SK-N-SH treated with all-trans-retinoic acid at 6 μM for 48 hours (cell line): ENCODE results near the gene RNASE11.

ENCODE experiments used
- ATAC-seq: fragments of 200-7000 bp; cut with Tn5 transposase; 3 replicates; pipeline ENCODE4 v1.9.1; 2020; ENCODE audit warnings: mild to moderate bottlenecking, moderate library complexity
- ARNTL ChIP-seq: fragments of 450-650 bp; formaldehyde crosslinking; IDR thresholded peaks from 2 replicates; pipeline ENCODE4 v1.5.0; 2020; ENCODE audit warnings: low read depth, mild to moderate bottlenecking, moderate library complexity, borderline replicate concordance
- CREB5 ChIP-seq: fragments of 250-450 bp; sonication (Bioruptor Pico); IDR thresholded peaks from 2 replicates; pipeline ENCODE4 v1.5.1; 2020; ENCODE audit warnings: low read depth, mild to moderate bottlenecking, moderate library complexity
- CSDC2 ChIP-seq: fragments of 250-450 bp; sonication (Bioruptor Pico); IDR thresholded peaks from 2 replicates; pipeline ENCODE4 v1.5.0; 2020; ENCODE audit warnings: mild to moderate bottlenecking, moderate library complexity
- CSRNP3 ChIP-seq: fragments of 250-450 bp; sonication (Bioruptor Pico); IDR thresholded peaks from 2 replicates; pipeline ENCODE4 v1.5.1; 2021; ENCODE audit warnings: mild to moderate bottlenecking, moderate library complexity
- GLIS3 ChIP-seq: fragments of 250-450 bp; sonication (Bioruptor Pico); IDR thresholded peaks from 2 replicates; pipeline ENCODE4 v1.5.0; 2020; ENCODE audit warnings: mild to moderate bottlenecking, moderate library complexity
- ISL1 ChIP-seq: fragments of 250-450 bp; sonication (Bioruptor Pico); IDR thresholded peaks from 2 replicates; pipeline ENCODE4 v2.1.2; 2022; ENCODE audit warnings: mild to moderate bottlenecking, moderate library complexity
- OSR1 ChIP-seq: fragments of 250-450 bp; sonication (Bioruptor Pico); IDR thresholded peaks from 2 replicates; pipeline ENCODE4 v1.8.0; 2022; ENCODE audit warnings: moderate library complexity, mild to moderate bottlenecking, inconsistent platforms
- PATZ1 ChIP-seq: fragments of 250-450 bp; sonication (Bioruptor Pico); IDR thresholded peaks from 2 replicates; pipeline ENCODE4 v1.8.0; 2020; ENCODE audit warnings: mild to moderate bottlenecking, moderate library complexity, borderline replicate concordance
- PPARA ChIP-seq: fragments of 250-450 bp; sonication (Bioruptor Pico); IDR thresholded peaks from 2 replicates; pipeline ENCODE4 v1.5.0; 2020; ENCODE audit warnings: mild to moderate bottlenecking, borderline replicate concordance
- RARB ChIP-seq: fragments of 250-450 bp; sonication (Bioruptor Pico); IDR thresholded peaks from 2 replicates; pipeline ENCODE4 v1.8.0; 2021; ENCODE audit warnings: mild to moderate bottlenecking, moderate library complexity
- TCF4 ChIP-seq: fragments of 250-450 bp; sonication (Bioruptor Pico); IDR thresholded peaks from 2 replicates; pipeline ENCODE4 v1.8.0; 2021; ENCODE audit warnings: mild to moderate bottlenecking, moderate library complexity, borderline replicate concordance
- TOX ChIP-seq: fragments of 250-450 bp; sonication (Bioruptor Pico); IDR thresholded peaks from 2 replicates; pipeline ENCODE4 v1.8.0; 2021; ENCODE audit warnings: mild to moderate bottlenecking, moderate library complexity, borderline replicate concordance
- TSHZ2 ChIP-seq: fragments of 250-450 bp; sonication (Bioruptor Pico); IDR thresholded peaks from 2 replicates; pipeline ENCODE4 v1.5.0; 2020; ENCODE audit warnings: mild to moderate bottlenecking, moderate library complexity
- ZC3H10 ChIP-seq: fragments of 250-450 bp; sonication (Bioruptor Pico); IDR thresholded peaks from 2 replicates; pipeline ENCODE4 v1.5.1; 2021; ENCODE audit warnings: mild to moderate bottlenecking, moderate library complexity
- ZFP3 ChIP-seq: fragments of 250-450 bp; sonication (Bioruptor Pico); IDR thresholded peaks from 2 replicates; pipeline ENCODE4 v1.5.0; 2020; ENCODE audit warnings: mild to moderate bottlenecking, moderate library complexity
- ZFP30 ChIP-seq: fragments of 450-650 bp; formaldehyde crosslinking; IDR thresholded peaks from 2 replicates; pipeline ENCODE4 v1.5.0; 2022; ENCODE audit warnings: mild to moderate bottlenecking, moderate library complexity
- ZNF565 ChIP-seq: fragments of 450-650 bp; formaldehyde crosslinking; conservative IDR thresholded peaks from 2 replicates; pipeline ENCODE4 v1.5.0; 2020; ENCODE audit warnings: low read depth, mild to moderate bottlenecking, moderate library complexity
- ZNF70 ChIP-seq: fragments of 450-650 bp; formaldehyde crosslinking; IDR thresholded peaks from 2 replicates; pipeline ENCODE4 v1.5.0; 2020; ENCODE audit warnings: mild to moderate bottlenecking, moderate library complexity
- ZNF8 ChIP-seq: fragments of 450-650 bp; formaldehyde crosslinking; IDR thresholded peaks from 2 replicates; pipeline ENCODE4 v1.5.0; 2020; ENCODE audit warnings: mild to moderate bottlenecking, moderate library complexity

The RNASE11 gene

GRCh38 chr14:20556500-20557211 lies 31.1 kb downstream of the RNASE11 start (continued):
- TF ChIP-seq CREB5 (CRISPR knock-in tag) (no peak), TCF4 (CRISPR knock-in tag) (no peak)

- no peak for TF ChIP-seq PPARA (CRISPR knock-in tag)
- TF ChIP-seq GLIS3 (CRISPR knock-in tag): no peak
- TF ChIP-seq TOX (CRISPR knock-in tag): no peak
- ATAC-seq: no peak
These were observed 32.0 kb downstream of the RNASE11 start for GRCh38 chr14:20555845-20556244.

- no peak for TF ChIP-seq TOX (CRISPR knock-in tag)
- TF ChIP-seq ZFP30 (CRISPR knock-in tag): no peak
- TF ChIP-seq PPARA (CRISPR knock-in tag): no peak
- no peak for TF ChIP-seq TCF4 (CRISPR knock-in tag)
- TF ChIP-seq ZNF565 (CRISPR knock-in tag): no peak
- no peak for TF ChIP-seq PATZ1 (CRISPR knock-in tag)
- TF ChIP-seq ZC3H10: no peak
- TF ChIP-seq ISL1 (CRISPR knock-in tag): no peak
- TF ChIP-seq ZFP3 (CRISPR knock-in tag): no peak
- no peak for TF ChIP-seq ZNF8
- ATAC-seq: no peak
These were observed 34.8 kb downstream of the RNASE11 start for GRCh38 chr14:20553024-20553423.

- TF ChIP-seq GLIS3 (CRISPR knock-in tag) (no peak), ZFP30 (CRISPR knock-in tag) (no peak), ZC3H10 (no peak), RARB (CRISPR knock-in tag) (no peak), CSRNP3 (CRISPR knock-in tag) (no peak), PPARA (CRISPR knock-in tag) (no peak), ARNTL (CRISPR knock-in tag) (no peak), PATZ1 (CRISPR knock-in tag) (no peak), ISL1 (CRISPR knock-in tag) (no peak), CSDC2 (CRISPR knock-in tag) (no peak), TOX (CRISPR knock-in tag) (no peak)
- ATAC-seq: no peak
These were observed 36.2 kb downstream of the RNASE11 start for GRCh38 chr14:20551606-20552005.

GRCh38 chr14:20550926-20551325 lies 36.9 kb downstream of the RNASE11 start:
- ATAC-seq: no peak
- TF ChIP-seq OSR1 (CRISPR knock-in tag): no peak
- no peak for TF ChIP-seq TSHZ2
- TF ChIP-seq ZNF70 (CRISPR knock-in tag): no peak
- TF ChIP-seq CREB5 (CRISPR knock-in tag): no peak
- no peak for TF ChIP-seq ZNF8
- no peak for TF ChIP-seq ISL1 (CRISPR knock-in tag)
- TF ChIP-seq CSRNP3 (CRISPR knock-in tag): no peak
